Lower lobe of right lung (tissue), 2 donors: ENCODE results near the gene MYBPH. TPM values are rescaled to one million over a fixed set of nuclear protein-coding genes. Genes with fewer than 3 reads are reported as not detected.

Experiments used
- ATAC-seq, 2 donors: fragments of 200-7000 bp; cut with Tn5 transposase; one replicate each; pipeline ENCODE4 v1.9.1; 2020 to 2022; ENCODE audit warnings: mild to moderate bottlenecking in 2 of 2, moderate library complexity in 2 of 2
- DNase-seq: peaks from one replicate; pipeline ENCODE4 v3.0.0-alpha.2; 2020
- H3K27ac ChIP-seq: fragments of 200-600 bp; one replicate; pipeline ENCODE4 v1.8.0; 2022
- H3K27me3 ChIP-seq: fragments of 200-600 bp; one replicate; pipeline ENCODE4 v1.8.0; 2022; ENCODE audit warnings: low read depth
- H3K36me3 ChIP-seq: fragments of 200-600 bp; one replicate; pipeline ENCODE4 v1.8.0; 2022; ENCODE audit warnings: mild to moderate bottlenecking
- H3K4me1 ChIP-seq: fragments of 200-600 bp; one replicate; pipeline ENCODE4 v1.8.0; 2022
- H3K4me3 ChIP-seq: fragments of 200-600 bp; one replicate; pipeline ENCODE4 v1.8.0; 2022; ENCODE audit warnings: mild to moderate bottlenecking
- H3K9me3 ChIP-seq: fragments of 200-600 bp; one replicate; pipeline ENCODE4 v1.8.0; 2022
- CTCF ChIP-seq: fragments of 200-600 bp; IDR thresholded peaks from one replicate; pipeline ENCODE4 v1.8.0; 2022; ENCODE audit warnings: antibody characterized with exemption, mild to moderate bottlenecking
- intact Hi-C: fragments of 100-400 bp; cut with DNase I; formaldehyde crosslinking; loops from one replicate; pipeline ENCODE4 v1.11.0; 2022
- total RNA-seq: library from RNA; stranded (reverse); fragmentation: NEBNext Ultra II Directional; extraction: Animal tissue kit (Norgen Biotek cat#: 25700); gene quantifications from one replicate; pipeline ENCODE4 v1.2.1, GENCODE V29; 2021
- donor health status: DM: no; HTN: yes; CAD: no; lungs with severe emphysema.

Gene MYBPH
- total RNA-seq, 1 donor from 2014 or later = not detected

DNA sequence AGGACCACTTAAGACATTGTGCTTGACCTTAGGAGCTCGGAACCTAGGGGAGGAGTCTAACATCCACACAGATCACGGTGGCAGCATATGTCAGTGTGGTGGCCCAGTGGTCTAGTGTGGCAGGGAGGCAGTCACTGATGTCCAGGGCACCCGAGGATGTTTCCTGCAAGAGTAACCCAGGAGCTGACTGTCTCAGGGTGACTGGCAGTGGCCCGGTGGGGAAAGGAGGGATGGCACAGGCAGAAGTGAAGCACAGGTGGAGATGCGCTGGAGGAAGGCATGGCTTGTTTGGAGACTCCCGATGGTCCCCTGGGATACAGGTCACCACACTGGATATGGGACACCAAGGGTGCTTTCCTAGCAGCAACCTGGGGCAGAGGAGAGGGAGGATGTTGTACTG is 37.5 kb upstream of the MYBPH start:
- Histone ChIP-seq H3K4me1 (peaks cover 7% of the 10 kb centered on the region), H3K4me3 (no peak overlapping the region), H3K9me3 (no peaks in the 10 kb centered on the region), H3K36me3 (no peaks in the 10 kb centered on the region), H3K27ac (no peak overlapping the region), H3K27me3 (peaks cover 10% of the 10 kb centered on the region)
- DNase-seq (no peak), ATAC-seq (no peak)
- intact Hi-C loops = no loop called here
- TF ChIP-seq CTCF = no peak

- peaks cover 6% of the 10 kb centered on the region for H3K27me3 ChIP-seq
- H3K4me3 ChIP-seq = no peak overlapping the region
- DNase-seq (no peak), ATAC-seq (no peak)
- no peak for TF ChIP-seq CTCF
- peaks cover 7% of the 10 kb centered on the region for H3K4me1 ChIP-seq
- no peak overlapping the region for H3K27ac ChIP-seq
- H3K9me3 ChIP-seq = no peaks in the 10 kb centered on the region
- intact Hi-C loops = no loop called here
- H3K36me3 ChIP-seq = no peaks in the 10 kb centered on the region
Observed at GRCh38 chr1:203211812-203212211, 36.2 kb upstream of the MYBPH start.

GRCh38 chr1:203210988-203211387 is 35.4 kb upstream of the MYBPH start:
- peak; percentile 67 to 78 for ATAC-seq
- H3K27me3 ChIP-seq = no peaks in the 10 kb centered on the region

DNA sequence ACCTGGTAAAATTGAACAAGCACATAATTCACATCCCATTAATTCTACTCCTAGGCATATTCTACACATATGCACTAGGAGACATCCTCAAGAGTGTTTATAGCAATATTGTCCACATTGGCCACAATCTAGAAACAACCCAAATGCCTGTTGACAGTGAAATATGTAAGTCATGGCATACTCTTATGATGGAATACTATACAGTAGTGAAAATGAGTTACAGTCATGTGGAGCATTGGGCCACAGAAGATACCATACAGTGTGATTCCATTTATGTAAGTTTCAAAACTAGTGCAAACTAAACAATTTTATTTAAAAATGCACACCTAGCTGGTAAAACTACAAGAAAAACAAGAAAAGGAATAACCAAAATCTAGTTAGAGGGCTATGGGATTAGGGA is 34.7 kb upstream of the MYBPH start:
- TF ChIP-seq CTCF = no peak
- no peaks in the 10 kb centered on the region for H3K36me3 ChIP-seq
- H3K4me1 ChIP-seq = no peaks in the 10 kb centered on the region
- no peaks in the 10 kb centered on the region for H3K9me3 ChIP-seq
- no peak for DNase-seq
- intact Hi-C loops = no loop called here
- no peak overlapping the region for H3K4me3 ChIP-seq
- no peaks in the 10 kb centered on the region for H3K27me3 ChIP-seq
- no peak overlapping the region for H3K27ac ChIP-seq
- no peak for ATAC-seq

More at GRCh38 chr1:203210988-203211387, 35.4 kb upstream of the MYBPH start:
- Histone ChIP-seq H3K4me1 (peaks cover 5% of the 10 kb centered on the region), H3K36me3 (no peaks in the 10 kb centered on the region), H3K27ac (no peak overlapping the region), H3K9me3 (no peaks in the 10 kb centered on the region), H3K4me3 (no peak overlapping the region)
- no peak for TF ChIP-seq CTCF
- intact Hi-C loops = no loop called here
- no peak for DNase-seq

GRCh38 chr1:203208181-203208580 is 32.6 kb upstream of the MYBPH start:
- ATAC-seq (no peak), DNase-seq (no peak)
- TF ChIP-seq CTCF = no peak
- Histone ChIP-seq H3K27ac (no peak overlapping the region), H3K9me3 (no peaks in the 10 kb centered on the region), H3K4me1 (peaks cover 3% of the 10 kb centered on the region), H3K27me3 (no peaks in the 10 kb centered on the region), H3K4me3 (no peak overlapping the region), H3K36me3 (no peaks in the 10 kb centered on the region)
- intact Hi-C loops = loop anchor here (10.0 kb wide), 1 partner anchor 173 kb away; no protein-coding TSS in a partner anchor

- no peak overlapping the region for H3K27ac ChIP-seq
- H3K36me3 ChIP-seq = no peaks in the 10 kb centered on the region
- peaks cover 8% of the 10 kb centered on the region for H3K4me1 ChIP-seq
- DNase-seq (no peak), ATAC-seq (no peak)
- no peak for TF ChIP-seq CTCF
- intact Hi-C loops = loop anchor here (10.0 kb wide), 1 partner anchor 173 kb away; no protein-coding TSS in a partner anchor
- no peak overlapping the region for H3K4me3 ChIP-seq
- no peaks in the 10 kb centered on the region for H3K27me3 ChIP-seq
- no peaks in the 10 kb centered on the region for H3K9me3 ChIP-seq
Observed at GRCh38 chr1:203207751-203208150, 32.1 kb upstream of the MYBPH start.
